ENCODE results near the gene EFCAB12. TPM values are rescaled to one million over a fixed set of nuclear protein-coding genes. Genes with fewer than 3 reads are reported as not detected.
A peak's percentile ranks its signal among the peaks of the same experiment; 100 is the strongest.
"Not testable (repeated sequence)": the region's sequence is repeated elsewhere in the genome, so short reads cannot be mapped to it uniquely, and the experiment has no call there.

EFCAB12 gene
- total and polyA plus RNA-seq, 9 donors: 0.53 to 8.4 (median 1.6) TPM

GRCh38 chr3:129384594-129385323 lies 43.7 kb downstream of the EFCAB12 start:
- TF ChIP-seq, protein P1, sequence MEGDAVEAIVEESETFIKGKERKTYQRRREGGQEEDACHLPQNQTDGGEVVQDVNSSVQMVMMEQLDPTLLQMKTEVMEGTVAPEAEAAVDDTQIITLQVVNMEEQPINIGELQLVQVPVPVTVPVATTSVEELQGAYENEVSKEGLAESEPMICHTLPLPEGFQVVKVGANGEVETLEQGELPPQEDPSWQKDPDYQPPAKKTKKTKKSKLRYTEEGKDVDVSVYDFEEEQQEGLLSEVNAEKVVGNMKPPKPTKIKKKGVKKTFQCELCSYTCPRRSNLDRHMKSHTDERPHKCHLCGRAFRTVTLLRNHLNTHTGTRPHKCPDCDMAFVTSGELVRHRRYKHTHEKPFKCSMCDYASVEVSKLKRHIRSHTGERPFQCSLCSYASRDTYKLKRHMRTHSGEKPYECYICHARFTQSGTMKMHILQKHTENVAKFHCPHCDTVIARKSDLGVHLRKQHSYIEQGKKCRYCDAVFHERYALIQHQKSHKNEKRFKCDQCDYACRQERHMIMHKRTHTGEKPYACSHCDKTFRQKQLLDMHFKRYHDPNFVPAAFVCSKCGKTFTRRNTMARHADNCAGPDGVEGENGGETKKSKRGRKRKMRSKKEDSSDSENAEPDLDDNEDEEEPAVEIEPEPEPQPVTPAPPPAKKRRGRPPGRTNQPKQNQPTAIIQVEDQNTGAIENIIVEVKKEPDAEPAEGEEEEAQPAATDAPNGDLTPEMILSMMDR (IDR thresholded peaks at IDR 0.05): no peak
- no peak for TF ChIP-seq EP300 (IDR thresholded peaks at IDR 0.05)
- no peak for TF ChIP-seq POLR2A (IDR thresholded peaks at IDR 0.05)
- Histone ChIP-seq H3K4me3 (no peak overlapping the region), H3K27ac (no peak overlapping the region), H3K27me3 (no peaks in the 10 kb centered on the region), H3K36me3 (no peaks in the 10 kb centered on the region), H3K9me3 (no peaks in the 10 kb centered on the region), H3K4me1 (ENCODE audit: insufficient read depth) (no peaks in the 10 kb centered on the region)
- 58 to 66% (median 63%) methylated on average over 18 of the region's 18 CpGs for WGBS, 3 donors
- no peak for DNase-seq
- intact Hi-C loops (cut with DNase I): loop anchor here in 1 of 4 donors (10.0 kb wide), 1 partner anchor 250 kb away; no protein-coding TSS in a partner anchor

- 42 to 60% (median 60%) methylated on average over 2 to 5 of the region's 5 CpGs for WGBS, 3 donors
- H3K27ac ChIP-seq; H3K36me3 ChIP-seq; H3K4me1 ChIP-seq (ENCODE audit: insufficient read depth); H3K9me3 ChIP-seq; H3K27me3 ChIP-seq; H3K4me3 ChIP-seq; DNase-seq: not testable (repeated sequence)
- intact Hi-C loops (cut with DNase I): loop anchor here in 1 of 4 donors (10.0 kb wide), 1 partner anchor 251 kb away; no protein-coding TSS in a partner anchor
Observed at GRCh38 chr3:129384103-129384502, 44.3 kb downstream of the EFCAB12 start.

DNA sequence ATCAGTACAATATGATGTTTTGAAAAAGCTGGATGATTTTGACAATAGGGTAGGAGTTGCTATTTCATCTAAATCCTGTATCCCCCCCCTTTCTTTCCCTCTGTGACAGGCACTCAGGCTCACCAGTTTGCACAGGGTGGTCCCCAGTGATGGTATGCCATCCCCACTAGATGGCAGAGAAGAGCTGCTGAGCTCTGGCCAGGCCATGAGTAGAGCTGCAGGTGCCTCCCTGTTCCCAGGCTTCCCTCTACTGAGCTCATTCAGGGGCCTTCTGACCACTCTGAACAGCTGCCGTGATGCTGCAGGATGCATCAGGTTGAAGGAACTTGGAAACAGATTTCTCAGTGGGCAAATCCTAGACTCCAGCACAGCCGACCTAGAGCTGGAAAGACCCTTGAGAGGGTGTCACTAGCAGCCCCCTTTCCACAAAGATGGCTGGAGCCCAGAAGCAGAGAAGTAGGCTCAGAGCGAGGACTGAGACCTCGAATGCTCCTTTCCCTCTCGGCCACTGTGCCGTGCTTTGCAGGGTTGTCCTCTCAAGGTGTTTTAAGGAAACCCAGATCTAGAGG lies 45.1 kb downstream of the EFCAB12 start:
- DNase-seq: peak; percentile 58 to 71 (median 66)

GRCh38 chr3:129382366-129382765 lies 46.1 kb downstream of the EFCAB12 start:
- no peaks in the 10 kb centered on the region for H3K9me3 ChIP-seq
- intact Hi-C loops (cut with DNase I): loop anchor here in 1 of 4 donors (10.0 kb wide), 1 partner anchor 252 kb away; no protein-coding TSS in a partner anchor
- no peaks in the 10 kb centered on the region for H3K27me3 ChIP-seq
- no peak for DNase-seq
- no peaks in the 10 kb centered on the region for H3K4me1 ChIP-seq (ENCODE audit: insufficient read depth)
- H3K27ac ChIP-seq: no peak overlapping the region
- H3K36me3 ChIP-seq: no peaks in the 10 kb centered on the region
- TF ChIP-seq EP300 (IDR thresholded peaks at IDR 0.05) (no peak), POLR2A (IDR thresholded peaks at IDR 0.05) (no peak)
- TF ChIP-seq, protein P1 (IDR thresholded peaks at IDR 0.05): no peak
- 79 to 98% (median 82%) methylated on average over 2 of the region's 2 CpGs for WGBS, 3 donors
- H3K4me3 ChIP-seq: no peak overlapping the region

More for the DNA sequence above, 45.1 kb downstream of the EFCAB12 start:
- Histone ChIP-seq H3K27ac (no peak overlapping the region), H3K36me3 (no peaks in the 10 kb centered on the region), H3K27me3 (no peaks in the 10 kb centered on the region), H3K4me1 (ENCODE audit: insufficient read depth) (no peaks in the 10 kb centered on the region), H3K4me3 (no peak overlapping the region), H3K9me3 (no peaks in the 10 kb centered on the region)
- 34 to 39% (median 37%) methylated on average over 6 of the region's 6 CpGs for WGBS, 3 donors
- intact Hi-C loops (cut with DNase I): loop anchor here in 1 of 4 donors (10.0 kb wide), 1 partner anchor 251 kb away; no protein-coding TSS in a partner anchor
- TF ChIP-seq, protein P1 (IDR thresholded peaks at IDR 0.05): peak; percentile 35 to 65 (median 53)
- no peak for TF ChIP-seq EP300 (IDR thresholded peaks at IDR 0.05)
